ENCODE data around the gene CLEC2L. TPM values are rescaled to one million over a fixed set of nuclear protein-coding genes. Genes with fewer than 3 reads are reported as not detected.

Gene CLEC2L
- total RNA-seq, 1 donor from 2014 or later, result 0.78 TPM

DNA sequence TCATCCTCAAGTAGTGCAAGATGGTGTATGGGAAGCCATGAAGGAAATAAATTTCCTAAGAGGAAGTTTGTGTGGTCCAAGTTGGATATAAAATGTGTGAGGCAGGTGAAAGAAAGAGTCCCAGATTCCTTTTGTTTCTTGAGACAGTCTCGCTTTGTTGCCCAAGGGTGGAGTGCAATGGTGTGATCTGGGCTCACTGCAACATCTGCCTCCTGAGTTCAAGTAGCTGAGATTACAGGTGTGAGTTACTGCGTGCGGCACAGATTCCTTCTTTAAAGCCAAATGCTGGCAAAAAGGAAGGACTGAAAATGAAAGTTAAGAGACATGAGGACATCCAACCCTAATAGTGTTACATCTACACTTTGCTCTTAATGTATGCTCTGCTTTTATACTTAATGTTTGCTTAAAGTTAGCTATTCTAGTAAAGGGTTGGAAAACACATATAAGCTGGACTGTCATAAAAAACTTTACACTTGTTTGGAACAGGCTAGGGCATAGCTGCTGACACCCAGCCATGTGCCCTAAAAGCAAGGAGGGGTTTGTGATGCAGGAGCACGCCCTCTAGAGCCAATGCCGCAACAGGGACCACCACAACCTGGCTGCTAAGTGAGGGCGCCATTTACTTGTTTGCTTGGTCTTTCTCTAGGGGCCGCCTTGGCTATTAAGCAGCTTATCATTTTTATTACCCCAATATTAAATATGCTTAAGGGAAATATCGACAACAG is 34.5 kb downstream of the CLEC2L start:
- no peak for DNase-seq

DNA sequence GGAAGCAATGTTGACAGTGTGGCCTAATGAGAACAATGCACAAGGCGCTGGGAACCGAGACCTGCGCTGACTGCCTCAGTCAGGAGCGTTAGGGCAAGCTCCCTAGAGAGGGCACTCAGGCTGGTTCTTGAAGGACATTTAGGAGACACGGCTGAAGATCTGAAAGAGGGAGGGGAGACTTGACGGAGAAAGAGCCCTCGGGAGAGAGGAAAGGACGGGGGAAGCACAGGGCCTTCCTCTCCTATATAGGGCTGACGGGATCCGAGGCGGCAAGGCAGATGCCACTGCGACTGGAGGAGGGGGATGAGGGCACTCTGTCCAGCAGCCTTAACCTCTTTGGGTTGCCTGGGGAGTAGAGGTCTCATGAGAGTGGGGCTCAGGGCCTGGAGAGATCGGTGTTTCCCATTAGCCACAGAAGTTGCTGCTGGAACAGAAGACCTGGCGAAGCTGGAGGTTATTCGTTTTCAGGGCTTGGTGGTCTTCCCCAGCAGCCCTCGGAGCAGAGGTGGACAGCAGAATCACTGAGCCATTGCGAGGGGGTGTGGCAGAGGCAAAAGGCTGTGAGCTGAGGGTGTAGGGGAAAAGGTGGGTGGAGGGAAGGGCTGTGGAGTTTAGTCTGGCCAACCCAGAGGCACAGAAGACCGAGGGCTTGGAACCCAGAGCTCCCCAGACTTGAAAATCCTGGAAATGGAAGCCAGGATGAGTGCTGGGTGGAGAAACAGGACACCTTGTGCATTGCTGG is 36.0 kb downstream of the CLEC2L start:
- DNase-seq, result no peak

DNA sequence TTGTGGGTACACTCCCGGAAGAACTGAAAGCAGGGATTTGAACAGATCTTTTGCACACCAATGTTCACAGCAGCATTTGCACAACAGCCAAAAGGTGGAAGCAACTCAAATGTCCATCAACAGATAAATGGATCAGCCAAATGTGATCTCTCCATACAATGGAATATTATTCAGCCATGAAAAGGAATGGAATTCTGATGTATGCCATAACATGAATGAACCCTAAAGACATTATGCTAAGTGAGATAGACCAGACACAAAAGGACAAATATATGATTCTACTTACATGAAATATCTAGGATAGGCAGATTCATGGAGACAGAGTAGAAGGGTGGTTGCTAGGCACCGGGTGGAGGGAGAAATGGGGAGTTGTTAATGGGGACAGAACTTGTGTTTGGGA is 36.7 kb downstream of the CLEC2L start:
- DNase-seq, result no peak

DNA sequence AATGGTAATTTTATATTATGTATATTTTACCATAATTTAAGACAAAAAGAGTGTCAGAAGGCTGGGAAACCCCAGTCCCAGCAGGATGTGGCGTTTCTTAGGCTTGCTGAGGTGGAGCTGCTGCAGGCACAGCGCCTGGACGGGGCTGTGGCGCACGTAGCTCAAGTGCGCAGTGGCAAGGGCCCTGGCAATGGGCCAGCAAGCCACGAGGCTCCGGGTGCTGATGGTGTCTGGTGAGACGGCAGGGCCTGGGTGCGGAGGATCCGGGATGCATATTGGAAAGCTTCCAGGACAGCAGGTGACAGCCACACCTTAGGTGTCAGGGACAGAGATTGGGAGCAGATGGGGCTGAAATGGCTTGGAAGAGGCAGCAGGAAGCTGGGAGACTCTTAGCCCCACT is 37.2 kb downstream of the CLEC2L start:
- no peak for DNase-seq

DNA sequence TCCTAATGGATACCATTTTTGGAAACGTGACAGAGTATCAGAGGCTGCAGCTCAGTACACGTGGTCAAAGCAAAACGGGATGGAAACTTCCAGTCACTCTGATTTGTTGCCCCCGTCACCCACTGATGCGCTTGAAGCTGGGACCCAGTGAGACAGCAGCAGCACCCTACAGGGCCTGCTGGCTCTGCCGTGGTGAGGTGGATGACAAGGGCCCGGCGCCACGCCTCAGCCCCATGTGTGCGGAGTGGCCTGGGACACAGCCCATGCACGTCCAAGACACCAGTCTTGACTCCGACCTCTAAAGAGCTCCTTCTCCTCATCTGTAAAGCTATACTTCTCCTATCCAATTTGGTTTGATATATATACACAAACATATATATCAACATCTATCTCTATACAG is 39.0 kb downstream of the CLEC2L start:
- DNase-seq, result no peak

DNA sequence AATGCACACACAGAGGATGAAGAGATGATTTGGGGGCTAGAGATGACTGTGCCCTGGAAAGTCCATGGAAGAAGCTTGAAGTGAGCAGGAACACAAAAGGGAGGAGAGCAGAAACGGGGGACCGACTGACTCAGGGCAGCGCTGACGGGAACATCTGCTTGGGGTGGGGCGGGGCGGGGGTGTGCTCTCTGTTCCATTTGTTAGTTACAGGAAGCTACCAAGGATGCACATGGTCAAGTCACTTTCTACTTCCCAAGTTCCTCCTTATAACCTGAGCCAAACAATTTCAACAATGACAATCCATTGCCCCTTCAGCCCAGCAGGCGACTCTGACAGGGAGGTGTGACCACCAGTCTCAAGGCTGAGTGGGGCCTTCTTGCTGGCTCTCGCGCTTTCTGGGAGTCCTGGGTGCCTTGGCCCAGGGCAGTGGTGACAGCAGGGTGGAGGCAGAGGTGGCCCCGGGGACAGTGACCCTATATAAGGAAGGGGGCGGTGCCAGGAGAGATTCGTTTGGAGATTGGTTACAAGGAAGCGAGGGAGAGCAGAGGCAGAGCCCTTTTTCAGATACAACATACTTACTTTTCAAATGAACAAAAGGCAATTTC is 39.6 kb downstream of the CLEC2L start:
- no peak for DNase-seq

DNA sequence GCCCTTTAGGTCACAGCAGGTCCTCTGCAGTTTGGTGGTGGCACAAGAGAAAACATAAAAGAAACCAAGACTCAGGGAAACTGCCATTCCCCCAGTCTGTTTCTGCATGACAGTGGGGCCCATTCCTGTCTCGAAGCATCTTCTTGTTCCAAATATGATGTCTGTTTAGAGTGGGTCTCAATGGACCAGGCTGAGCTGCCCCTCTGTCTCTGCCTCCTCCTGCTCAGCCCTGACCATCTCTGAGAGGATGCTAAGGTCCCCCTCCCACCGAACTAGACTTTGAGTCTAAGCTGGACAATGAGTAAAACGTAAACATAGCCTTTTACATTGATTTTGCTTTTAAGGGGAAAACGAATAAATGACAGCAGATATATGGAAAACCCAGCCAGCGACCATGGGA is 40.4 kb downstream of the CLEC2L start:
- DNase-seq, result no peak

DNA sequence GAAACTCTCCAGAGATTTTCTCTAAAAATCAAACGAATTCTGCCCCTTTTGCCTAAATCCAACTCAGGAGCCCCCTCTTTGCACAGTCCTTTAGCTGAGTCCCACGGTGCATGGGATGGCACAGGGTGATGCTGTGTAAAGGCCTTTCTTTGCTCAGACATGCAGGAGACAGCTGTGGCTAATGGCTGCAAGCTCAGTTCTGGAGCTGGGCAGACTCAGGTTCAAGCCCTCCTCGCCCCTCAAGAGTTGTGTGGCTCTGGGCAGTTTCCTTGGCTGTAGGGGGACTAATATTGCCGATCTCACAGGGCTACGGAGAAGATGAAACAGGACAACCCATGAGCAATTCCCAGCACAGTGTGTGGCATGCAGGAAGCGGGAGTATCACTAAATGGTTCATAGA is 42.6 kb downstream of the CLEC2L start:
- DNase-seq, result no peak

DNA sequence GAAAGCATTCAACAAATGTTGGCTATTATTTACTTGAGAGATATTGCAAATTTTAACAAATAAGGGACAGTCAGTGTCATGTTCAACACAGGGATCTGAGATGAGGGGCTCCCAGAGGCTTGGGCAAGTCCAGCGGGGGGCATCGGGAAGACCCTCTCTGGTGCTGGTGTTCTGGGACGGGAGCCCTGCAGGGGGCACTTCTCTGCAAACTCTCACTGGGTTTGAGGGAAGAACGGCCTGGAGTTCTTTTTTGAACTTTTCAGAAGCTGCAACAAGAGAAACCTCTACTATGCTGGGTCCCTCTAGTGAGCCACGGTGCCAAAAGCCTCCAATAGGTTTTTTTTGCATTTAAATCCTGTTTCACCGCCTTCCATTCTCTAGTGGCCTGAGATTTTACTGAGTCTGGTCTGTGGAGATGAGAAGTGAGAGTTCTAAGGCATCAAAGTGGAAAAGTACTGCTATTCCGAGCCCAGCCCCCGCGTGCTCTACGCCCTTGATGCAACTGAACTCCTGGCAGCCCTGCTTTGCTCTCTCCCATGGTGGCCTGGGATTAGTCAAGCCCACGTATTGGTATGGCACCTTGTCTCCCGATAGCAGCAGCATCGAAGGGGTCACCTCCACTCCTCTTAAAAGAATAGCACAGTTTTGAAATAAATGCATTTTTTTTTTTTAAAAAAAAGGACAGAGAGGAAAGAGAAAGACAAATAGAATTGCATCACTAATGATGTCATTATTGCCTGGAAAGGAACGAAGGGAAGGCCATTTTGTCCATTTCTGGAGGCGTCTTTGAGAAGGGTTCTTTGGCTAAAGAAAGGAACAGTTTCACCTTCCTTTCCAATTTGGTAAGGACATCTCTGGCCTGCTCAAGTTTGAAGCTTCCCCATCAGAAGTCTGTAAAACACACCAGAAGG is 43.5 kb downstream of the CLEC2L start:
- no peak for DNase-seq

DNA sequence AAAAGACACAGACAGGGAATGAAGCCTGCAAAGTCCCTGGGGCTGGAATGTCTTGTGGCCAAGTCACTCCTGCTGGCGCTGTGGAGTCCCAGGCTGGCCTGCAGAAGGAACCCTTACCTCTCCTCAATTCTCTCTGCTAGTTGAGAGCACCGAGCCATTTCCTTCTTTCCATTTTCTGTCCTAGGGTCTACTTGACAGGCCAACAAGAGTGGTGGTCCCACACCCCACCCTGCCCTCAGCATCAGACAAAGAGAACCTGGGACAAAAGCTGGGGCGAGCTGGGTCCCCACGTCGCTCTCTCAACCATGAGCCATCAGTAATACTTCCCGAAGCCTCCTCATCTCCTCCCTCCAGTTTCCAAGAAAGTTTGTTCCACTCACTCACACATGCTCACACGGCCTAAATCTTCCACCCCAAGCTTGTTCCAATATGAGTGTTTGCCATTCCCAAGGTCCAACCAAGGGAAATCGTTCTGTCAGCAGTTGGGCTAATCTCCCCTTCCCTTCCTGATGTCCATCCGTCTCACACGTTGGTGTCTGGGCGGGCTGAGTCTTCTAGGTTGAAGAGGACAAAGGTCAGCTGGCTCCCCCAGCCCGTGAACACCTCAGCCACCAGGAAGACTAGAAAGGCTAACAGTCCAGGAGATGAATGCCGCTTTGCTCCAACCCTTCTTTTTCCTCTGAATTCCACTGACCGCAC is 44.3 kb downstream of the CLEC2L start:
- DNase-seq, result no peak

DNA sequence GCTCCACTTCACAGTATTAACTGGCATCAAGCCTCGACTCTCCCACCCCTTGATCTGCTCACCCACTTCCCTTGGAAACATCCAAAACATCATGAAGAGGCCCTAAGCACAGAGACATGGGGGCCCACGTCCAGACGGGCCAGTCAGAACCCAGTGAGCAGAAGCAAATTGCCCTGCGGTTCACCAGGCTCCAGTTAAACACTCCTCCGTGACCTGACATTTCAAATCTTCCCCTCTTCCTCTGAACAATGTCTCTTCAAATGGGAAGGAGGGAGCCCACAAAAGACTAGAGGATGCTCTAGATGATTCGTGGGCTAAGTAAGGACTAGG is 44.8 kb downstream of the CLEC2L start:
- no peak for DNase-seq

DNA sequence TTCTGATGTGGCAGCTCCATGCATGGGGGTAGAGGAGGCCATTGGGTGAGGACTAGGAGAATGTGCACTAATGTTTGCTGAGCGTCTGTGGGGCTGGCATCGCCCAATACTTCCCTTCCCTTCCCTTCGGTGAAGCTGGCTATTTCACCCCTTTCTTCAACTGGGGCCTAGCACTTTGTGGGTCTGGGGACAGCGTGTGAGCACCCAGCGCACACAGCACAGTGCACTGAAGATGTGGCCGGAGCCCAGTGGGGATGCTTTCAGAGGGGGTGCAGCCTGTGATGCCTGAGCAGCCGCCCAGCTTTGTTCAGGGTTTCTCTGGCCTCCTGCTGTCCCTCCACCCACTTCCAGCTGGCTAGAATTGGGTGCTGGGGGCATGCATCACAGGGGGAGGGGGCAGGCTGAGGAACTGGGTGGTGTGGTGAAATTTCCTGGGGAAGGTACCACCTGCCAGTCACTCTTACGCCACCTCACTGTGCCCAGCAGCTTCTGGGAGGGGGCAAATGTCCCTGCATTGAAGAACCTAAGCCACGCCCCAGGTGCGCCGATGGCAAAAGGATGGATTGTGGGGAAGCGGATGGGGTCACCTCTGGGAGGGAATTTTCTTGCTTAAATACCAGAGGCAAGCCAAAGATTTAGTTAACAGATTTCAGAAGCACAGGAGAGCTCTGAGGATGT is 45.5 kb downstream of the CLEC2L start:
- DNase-seq, result no peak

DNA sequence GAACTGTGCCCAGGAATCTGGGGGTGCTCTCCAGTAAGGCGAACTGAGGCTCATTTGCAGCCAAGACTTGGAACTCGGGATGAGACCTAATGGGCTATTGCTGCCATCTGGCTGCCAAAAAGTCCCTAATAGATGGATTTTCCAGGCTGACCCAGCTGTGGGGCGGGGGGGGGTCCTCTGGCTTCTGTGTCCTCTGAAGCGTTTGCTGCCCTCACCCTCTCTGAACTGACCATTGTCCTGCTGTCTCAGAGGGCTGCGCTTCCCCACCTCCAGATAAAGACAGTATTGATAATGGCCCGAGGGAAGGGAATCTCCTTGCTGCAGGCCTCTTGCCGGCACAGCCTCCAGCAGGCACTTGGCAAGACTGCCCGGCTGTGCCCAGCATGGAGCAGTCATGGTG is 46.6 kb downstream of the CLEC2L start:
- peak; percentile 63 for DNase-seq

DNA sequence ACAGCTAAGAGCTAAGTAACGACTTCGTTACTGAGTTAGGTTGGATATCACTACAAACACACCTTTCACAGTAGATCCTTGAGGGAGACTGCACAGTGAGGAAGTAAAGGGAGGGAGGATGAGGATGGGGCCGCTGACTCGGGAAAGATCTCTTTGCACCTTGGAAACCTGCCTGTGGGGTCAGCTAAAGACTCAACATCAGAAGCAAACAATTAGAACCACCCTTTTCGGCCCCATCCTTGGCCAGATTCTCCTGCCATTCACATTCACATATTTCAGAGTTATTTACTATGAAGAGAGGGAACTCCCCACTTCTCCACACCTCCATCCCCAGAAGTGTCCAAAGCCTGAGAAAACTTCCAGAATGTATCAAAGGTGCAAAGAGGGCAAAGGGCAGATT is 47.1 kb downstream of the CLEC2L start:
- no peak for DNase-seq

DNA sequence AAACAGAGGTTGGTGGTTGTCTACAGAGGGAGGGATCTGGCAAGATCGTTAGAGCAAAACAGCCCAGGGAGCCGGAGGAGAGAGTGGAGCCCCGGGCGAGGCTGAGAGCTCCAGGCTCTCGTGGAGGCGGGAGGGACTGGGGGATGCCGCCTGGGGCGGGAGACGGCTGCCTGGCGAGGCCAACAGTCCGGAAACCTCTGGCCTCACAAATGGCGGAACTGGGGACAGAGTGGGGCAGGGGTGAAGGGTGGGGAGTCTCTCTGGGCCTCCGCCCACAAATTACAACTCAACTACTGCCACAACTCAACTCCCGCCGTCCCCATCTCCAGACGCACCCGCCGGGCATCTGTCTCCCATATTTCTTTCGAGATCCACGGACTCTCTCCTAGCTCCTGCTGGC is 47.7 kb downstream of the CLEC2L start:
- DNase-seq, result no peak

DNA sequence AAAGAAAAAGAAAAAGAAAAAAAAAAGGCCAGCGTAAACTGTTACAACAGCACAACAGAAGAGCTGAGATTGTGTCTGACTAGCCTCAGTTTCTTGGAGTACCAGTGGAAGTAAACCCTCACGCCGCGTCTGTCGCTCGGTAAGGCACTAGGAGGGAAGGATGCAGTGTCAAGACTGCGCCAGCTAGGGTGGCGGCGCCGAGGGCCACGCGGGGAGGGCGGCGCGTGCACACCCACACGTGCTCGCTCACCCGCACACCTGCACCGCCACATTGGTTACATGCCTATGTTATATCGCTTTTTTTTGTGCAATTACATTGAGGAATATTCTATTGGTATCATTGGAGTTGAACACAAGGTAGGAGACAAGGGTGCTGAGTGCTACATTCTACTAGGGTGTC is 48.2 kb downstream of the CLEC2L start:
- no peak for DNase-seq

DNA sequence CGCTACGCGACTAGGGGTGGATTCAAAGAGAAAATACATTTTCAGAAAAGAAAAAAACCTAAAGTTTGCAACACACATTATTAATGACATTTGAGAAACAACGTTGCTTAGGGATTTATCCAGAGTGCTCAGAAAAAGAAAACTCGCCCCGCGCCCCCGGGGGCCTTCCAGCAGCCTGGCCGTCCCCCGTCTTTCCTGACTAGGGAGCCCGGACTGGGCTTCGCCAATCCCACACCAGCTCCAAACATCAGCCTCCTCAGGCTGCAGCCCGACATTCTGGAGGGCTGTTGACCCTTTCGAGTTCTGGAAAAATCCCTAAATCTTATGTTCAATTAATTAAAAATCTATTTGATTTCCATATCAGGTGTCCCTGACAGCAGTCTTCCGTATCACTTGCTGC is 48.6 kb downstream of the CLEC2L start:
- no peak for DNase-seq

DNA sequence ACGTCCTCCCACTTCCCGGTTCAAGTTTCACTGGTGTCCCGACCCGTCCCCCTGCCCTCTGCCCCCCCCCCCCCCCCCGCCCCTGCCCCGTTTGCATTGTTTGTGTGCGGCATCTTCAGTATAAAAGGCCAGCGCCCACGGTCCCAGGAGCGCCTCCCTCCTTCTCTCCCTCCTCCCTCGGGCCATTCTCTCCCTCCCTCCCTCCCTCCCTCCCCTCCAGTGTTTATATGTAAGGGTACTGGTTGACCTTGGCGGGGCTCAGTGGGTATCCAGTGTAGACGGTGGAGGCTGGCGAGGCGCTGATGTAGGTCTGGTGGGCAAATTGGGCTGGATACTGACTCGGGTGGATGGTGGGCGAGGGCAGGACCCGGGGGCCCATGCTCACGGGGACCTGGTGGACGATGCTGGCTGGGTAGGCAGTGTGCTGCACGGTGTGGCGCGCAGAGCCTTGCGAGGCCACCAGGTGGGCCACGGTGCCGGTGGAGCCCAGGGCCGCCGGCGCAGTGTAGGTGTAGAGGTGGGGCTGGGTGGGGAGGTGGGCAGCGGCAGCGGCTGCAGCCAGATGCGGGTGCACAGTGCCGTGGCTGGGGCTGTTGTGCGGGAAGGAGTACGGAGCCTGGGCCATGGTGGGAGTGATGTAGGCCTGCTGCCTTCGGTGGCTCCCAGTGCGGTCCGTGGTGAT is 49.4 kb downstream of the CLEC2L start:
- no peak for DNase-seq

DNA sequence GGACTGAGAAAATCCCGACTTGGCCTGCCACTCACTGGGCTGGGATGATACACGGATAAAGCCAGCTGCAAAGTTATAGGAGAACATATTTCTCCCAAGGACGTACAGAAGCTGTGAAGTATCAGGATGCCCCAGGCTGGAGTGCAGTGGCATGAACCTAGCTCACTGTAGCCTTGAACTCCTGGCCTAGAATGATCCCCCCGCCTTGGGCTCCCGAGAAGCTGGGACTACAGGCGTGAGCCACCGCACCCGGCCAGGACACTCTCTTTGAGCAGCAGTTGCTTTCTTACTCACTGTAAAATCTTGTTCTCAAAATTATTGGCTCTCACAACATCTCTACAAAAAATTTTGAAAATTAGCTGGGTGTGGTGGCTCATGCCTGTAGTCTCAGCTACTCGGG is 50.4 kb downstream of the CLEC2L start:
- no peak for DNase-seq

DNA sequence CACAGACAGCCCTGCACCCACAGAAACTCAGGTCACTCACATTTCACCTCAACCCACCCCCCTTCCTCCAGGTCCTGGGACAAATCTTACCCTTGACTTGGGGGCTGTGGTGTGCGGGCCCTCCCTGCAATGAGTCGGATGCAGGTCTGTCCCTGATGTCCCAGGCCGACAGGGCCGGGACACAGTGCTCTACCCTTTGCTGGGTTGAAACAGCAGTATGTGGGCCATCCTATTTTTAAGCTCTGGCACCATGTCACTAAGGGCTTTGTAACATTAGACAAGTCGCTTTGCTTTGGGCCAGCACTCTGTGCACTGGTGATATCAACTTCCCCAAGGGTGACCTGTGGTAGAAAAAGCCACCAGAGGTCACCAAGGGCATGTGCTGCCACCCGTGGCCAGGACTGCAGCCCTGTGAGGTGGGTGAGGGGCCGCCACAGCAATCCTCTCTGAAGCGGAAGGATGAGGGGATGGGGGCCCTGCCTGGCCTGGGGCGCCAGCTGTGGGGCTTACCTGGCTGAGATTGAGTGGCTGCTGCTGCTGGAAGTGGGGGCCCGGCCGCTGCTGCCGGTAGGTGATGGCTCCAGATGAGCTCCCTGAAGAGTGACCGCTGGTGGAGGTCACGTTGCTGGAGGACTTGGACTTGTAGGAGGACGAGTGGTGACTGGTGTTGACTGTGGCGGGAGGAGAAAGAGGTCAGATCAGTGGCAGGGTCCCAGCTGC is 51.3 kb downstream of the CLEC2L start:
- DNase-seq, result no peak

Measured in occipital lobe (tissue), 2 donors.